ENCODE measurements around the gene PUS1.

PUS1 gene

GRCh38 chr12:131915823-131916222 is 13.3 kb upstream of the PUS1 start:
- DNase-seq (ENCODE audit: low read depth, low spot score): no peak

GRCh38 chr12:131916306-131917138 is 12.6 kb upstream of the PUS1 start:
- DNase-seq (ENCODE audit: low read depth, low spot score): no peak

DNA sequence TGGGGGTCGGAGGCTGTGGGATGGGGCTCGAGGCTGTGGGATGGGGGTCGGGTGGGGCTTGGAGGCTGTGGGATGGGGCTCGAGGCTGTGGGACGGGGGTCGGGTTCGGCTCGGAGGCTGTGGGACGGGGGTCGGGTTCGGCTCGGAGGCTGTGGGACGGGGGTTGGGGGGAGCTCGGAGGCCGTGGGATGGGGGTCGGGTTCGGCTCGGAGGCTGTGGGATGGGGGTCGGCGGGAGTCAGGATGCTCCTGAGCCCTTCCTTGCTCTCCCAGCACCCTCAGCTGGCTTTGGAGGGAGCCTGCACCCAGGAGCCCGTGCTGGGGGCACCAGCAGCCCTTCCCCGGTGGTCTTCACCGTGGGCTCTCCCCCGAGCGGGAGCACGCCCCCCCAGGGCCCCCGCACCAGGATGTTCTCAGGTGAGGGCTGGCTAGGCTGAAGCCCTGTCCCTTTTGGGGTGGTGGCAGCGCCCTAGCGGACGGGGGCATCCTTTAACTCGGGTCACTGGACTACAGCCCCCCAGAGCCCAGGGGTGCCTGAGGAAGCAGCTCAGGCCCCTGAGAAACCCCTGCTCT is 11.9 kb upstream of the PUS1 start:
- DNase-seq (ENCODE audit: low read depth, low spot score): no peak

- DNase-seq (ENCODE audit: low read depth, low spot score): no peak
These were observed 11.3 kb upstream of the PUS1 start for GRCh38 chr12:131917711-131918306.

DNA sequence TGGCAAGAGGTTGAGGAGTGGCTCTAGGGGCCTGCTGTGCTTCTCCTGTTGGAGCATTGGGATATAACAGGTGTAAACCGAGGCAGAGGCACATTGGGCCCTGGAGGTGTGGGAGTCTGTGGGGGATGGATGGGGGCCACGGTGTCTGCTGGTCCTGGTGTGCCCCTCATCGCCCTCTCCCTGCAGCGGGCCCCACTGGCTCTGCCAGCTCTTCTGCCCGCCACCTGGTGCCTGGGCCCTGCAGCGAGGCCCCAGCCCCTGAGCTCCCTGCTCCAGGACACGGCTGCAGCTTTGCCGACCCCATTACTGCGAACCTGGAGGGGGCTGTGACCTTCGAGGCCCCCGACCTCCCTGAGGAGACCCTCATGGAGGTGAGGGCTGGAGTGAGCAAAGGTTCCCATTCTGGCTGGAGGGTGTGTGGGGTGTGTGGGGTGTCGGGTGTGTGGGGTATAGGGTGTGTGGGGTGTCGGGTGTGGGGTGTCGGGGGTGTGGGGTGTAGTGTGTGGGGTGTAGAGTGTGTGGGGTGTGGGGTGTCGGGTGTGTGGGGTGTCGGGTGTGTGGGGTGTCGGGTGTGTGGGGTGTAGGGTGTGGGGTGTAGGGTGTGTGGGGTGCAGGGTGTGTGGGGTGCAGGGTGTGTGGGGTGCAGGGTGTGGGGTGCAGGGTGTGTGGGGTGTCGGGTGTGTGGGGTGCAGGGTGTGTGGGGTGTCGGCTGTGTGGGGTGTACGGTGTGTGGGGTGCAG is 10.6 kb upstream of the PUS1 start:
- DNase-seq (ENCODE audit: low read depth, low spot score): no peak

DNA sequence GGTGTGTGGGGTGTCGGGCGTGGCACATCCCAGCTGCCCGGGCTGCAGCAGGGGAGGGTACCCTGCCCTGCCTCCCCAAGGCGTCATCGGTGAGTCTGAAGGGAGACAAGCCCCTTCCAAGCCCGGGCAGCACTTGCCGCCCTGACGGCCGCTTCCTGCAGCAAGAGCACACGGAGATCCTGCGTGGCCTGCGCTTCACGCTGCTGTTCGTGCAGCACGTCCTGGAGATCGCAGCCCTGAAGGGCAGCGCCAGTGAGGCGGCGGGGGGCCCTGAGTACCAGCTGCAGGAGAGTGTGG is 10.1 kb upstream of the PUS1 start:
- no peak for DNase-seq (ENCODE audit: low read depth, low spot score)

- DNase-seq (ENCODE audit: low read depth, low spot score): no peak
These were observed 9.5 kb upstream of the PUS1 start for GRCh38 chr12:131919366-131920156.

DNA sequence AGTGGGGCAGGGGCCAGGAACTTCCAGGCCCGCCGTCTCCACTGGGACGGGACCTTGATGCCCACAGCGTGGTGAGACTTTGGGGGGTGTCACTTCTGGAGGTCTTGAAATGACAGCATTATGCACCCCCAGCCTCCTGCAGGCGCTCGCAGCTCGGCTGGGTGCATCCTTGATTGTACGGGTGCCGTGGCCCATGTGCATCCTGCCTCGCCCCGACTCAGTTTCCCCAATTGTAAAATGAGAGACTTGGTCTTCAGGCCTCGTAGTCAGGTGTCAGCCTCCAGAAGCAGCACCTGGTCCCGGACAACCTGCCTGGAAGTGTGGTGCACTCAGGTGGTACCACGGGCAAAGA is 8.9 kb upstream of the PUS1 start:
- no peak for DNase-seq (ENCODE audit: low read depth, low spot score)

DNA sequence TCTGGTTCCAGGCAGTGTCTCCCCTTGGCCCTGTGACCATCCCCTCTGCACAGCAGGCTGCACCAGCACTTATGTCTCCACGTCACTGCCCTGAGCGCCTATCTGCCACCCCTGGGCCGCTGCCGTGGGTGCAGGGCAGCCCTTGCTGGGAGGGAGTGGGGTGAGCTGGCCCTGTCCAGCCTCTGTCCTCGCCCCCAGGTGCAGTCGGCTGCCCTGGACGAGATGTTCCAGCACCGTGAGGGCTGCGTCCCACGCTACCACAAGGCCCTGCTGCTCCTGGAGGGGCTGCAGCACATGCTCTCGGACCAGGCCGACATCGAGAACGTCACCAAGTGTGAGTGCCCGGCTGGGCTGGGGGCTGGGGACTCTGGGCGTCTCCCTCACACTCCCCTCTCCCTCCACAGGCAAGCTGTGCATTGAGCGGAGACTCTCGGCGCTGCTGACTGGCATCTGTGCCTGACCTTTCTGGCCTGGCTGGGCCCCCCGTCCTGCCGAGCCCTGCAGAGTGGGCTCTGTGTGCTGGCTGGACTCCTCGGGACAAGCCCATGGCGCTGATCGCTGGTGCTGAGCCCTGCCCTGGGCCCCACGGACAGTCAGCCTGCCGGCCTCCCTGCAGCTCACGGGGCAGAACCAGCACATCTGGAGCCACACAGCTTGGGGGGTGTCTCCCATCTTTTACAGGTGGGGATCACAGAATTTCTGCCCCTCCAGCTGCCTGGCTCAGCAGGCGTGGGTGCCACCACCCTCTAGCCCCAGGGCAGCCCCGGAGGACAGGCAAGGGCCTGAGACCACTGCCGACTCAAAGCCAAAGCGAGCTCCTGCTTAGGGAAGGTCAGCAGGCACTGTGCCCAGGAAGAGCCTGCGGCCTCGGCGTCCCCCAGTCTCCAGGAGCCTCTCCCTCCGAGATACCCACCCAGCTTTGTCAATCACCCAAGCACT is 7.9 kb upstream of the PUS1 start:
- no peak for DNase-seq (ENCODE audit: low read depth, low spot score)

DNA sequence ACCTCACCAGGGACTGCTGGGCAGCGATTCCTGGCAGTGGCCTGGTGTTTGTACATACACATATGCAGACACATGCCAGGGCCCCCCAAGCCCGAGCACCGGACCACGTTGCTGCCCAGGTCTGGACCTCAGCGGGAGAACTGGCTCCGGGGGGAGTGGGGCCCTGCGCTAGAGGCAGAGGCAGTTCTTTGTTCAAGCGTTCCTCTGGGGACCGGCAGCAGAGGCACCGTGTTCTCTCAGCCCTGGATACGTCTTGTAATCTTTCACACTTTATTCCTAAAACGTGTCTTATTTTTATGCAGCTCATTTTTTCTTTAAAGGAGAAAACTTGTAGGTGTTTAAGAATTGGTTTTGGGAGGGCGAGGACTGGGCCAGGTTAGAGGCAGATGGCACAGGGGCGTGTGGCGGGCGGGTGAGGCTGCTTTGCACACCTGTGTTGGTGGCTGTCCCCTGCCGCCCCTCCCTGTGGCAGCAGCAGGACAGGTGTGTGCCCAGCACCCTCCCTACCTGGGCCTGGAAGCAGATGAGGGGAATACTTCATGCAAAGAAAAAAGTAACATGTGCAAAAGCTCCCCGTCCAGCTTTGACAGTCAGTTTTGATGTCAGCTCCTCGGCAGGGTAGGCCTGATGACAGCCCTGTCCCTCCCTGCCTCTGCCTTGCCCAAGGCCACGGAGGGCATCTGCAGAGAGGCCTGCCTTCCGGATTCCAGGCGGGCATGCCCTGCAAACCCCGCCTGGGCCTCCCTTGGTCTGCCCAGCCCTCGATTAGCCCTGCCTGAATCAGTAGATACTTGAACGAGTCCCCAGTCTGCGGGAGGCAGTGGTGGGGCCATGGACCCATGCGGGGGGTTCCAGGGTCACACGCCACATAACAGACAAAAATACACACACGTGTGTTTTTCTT is 7.0 kb upstream of the PUS1 start:
- DNase-seq (ENCODE audit: low read depth, low spot score): no peak

GRCh38 chr12:131922772-131923171 is 6.3 kb upstream of the PUS1 start:
- no peak for DNase-seq (ENCODE audit: low read depth, low spot score)

GRCh38 chr12:131923260-131923659 is 5.8 kb upstream of the PUS1 start:
- no peak for DNase-seq (ENCODE audit: low read depth, low spot score)

- no peak for DNase-seq (ENCODE audit: low read depth, low spot score)
These were observed 1.7 kb upstream of the PUS1 start for GRCh38 chr12:131927110-131928079.

- no peak for DNase-seq (ENCODE audit: low read depth, low spot score)
These were observed 881 bp upstream of the PUS1 start for GRCh38 chr12:131928080-131928710.

DNA sequence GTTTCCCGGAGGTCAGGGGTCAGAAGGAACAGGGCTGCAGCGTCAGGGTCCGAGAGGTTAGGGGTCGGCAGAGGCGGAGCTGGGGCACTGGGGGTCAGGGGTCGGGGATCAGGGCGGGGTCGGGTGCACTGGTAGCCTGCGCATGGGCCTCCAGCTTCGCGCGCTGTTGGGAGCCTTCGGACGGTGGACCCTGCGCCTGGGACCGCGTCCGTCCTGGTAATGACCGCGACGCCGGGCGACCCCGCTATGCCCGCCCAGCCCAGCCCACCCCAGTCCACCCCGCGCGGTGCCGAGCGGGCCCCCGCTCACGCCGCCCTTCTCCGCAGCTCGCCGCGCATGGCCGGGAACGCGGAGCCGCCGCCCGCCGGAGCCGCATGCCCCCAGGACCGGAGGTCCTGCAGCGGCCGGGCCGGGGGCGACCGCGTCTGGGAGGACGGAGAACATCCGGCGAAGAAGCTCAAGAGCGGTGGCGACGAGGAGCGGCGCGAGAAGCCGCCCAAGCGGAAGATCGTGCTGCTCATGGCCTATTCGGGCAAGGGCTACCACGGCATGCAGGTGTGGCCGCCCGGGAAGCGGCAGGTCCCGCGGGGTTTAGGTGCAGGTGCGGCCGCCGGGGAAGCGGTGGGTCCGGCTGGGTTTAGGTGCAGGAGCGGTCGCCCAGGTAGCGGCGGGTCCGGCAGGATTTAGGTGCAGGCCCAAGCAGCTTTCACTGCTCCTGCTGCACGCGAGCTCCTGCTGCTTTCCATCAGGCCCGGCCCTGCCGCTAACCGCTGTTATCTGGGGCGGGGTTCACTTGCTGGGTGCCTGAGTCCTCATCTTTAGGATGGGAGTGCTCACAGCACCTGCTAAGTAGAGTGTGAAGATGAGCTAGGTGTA is 743 bp downstream of the PUS1 start:
- no peak for DNase-seq (ENCODE audit: low read depth, low spot score)

GRCh38 chr12:131930510-131930909 is 1.4 kb downstream of the PUS1 start:
- no peak for DNase-seq (ENCODE audit: low read depth, low spot score)

GRCh38 chr12:131933387-131933786 is 4.3 kb downstream of the PUS1 start:
- DNase-seq (ENCODE audit: low read depth, low spot score): no peak
